C4-2B (cell line): ENCODE results near the gene PTPRD.
"Not testable (repeated sequence)": the region's sequence is repeated elsewhere in the genome, so short reads cannot be mapped to it uniquely, and the experiment has no call there.

Source experiments
- H3K27ac ChIP-seq: fragments of 450-650 bp; 2 replicates; pipeline ENCODE4 v1.5.1; 2017
- ZFX ChIP-seq: fragments of 450-650 bp; IDR thresholded peaks from 2 replicates; pipeline ENCODE4 v1.6.1; 2017
- TF ChIP-seq, protein P1 (sequence below): fragments of 450-650 bp; conservative IDR thresholded peaks from 2 replicates; pipeline ENCODE4 v1.5.1; 2017; ENCODE audit warnings: mild to moderate bottlenecking

PTPRD gene

GRCh38 chr9:9437641-9438040 is 1175.2 kb downstream of the PTPRD start:
- no peak for TF ChIP-seq ZFX
- TF ChIP-seq, protein P1, sequence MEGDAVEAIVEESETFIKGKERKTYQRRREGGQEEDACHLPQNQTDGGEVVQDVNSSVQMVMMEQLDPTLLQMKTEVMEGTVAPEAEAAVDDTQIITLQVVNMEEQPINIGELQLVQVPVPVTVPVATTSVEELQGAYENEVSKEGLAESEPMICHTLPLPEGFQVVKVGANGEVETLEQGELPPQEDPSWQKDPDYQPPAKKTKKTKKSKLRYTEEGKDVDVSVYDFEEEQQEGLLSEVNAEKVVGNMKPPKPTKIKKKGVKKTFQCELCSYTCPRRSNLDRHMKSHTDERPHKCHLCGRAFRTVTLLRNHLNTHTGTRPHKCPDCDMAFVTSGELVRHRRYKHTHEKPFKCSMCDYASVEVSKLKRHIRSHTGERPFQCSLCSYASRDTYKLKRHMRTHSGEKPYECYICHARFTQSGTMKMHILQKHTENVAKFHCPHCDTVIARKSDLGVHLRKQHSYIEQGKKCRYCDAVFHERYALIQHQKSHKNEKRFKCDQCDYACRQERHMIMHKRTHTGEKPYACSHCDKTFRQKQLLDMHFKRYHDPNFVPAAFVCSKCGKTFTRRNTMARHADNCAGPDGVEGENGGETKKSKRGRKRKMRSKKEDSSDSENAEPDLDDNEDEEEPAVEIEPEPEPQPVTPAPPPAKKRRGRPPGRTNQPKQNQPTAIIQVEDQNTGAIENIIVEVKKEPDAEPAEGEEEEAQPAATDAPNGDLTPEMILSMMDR, result no peak
- H3K27ac ChIP-seq, result no peak overlapping the region

- H3K27ac ChIP-seq, result not testable (repeated sequence)
Observed at GRCh38 chr9:9426454-9426853, 1186.3 kb downstream of the PTPRD start.

GRCh38 chr9:9412241-9412640 is 1200.6 kb downstream of the PTPRD start:
- no peak overlapping the region for H3K27ac ChIP-seq
- TF ChIP-seq ZFX, result no peak
- TF ChIP-seq, protein P1, result no peak

GRCh38 chr9:9410736-9411135 is 1202.1 kb downstream of the PTPRD start:
- H3K27ac ChIP-seq, result no peak overlapping the region
- TF ChIP-seq ZFX, result no peak
- TF ChIP-seq, protein P1, result no peak

DNA sequence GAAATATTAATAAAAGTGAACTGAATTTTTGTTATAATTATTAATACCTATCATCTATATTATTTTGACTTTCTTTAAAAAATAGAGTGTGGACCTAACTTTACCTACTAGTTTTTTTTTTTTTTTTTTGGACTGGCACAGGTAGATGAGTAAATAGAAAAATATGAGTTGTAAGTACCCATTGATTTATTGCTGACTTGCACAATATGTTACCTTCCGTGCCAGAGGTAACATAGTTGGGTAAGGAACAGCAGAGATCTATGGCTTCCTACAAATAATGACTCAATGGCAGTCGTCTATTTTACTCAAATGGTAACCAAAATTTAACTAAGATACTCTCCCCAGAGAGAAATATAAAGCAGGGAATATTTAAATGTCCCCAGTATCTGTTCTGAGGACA is 1212.8 kb downstream of the PTPRD start:
- H3K27ac ChIP-seq, result no peak overlapping the region
- TF ChIP-seq, protein P1, result no peak
- no peak for TF ChIP-seq ZFX

- TF ChIP-seq, protein P1, result no peak
- TF ChIP-seq ZFX, result no peak
- H3K27ac ChIP-seq, result no peak overlapping the region
Observed at GRCh38 chr9:9396518-9396917, 1216.3 kb downstream of the PTPRD start.

GRCh38 chr9:9395539-9395938 is 1217.3 kb downstream of the PTPRD start:
- H3K27ac ChIP-seq, result no peak overlapping the region
- TF ChIP-seq ZFX, result no peak
- TF ChIP-seq, protein P1, result no peak

DNA sequence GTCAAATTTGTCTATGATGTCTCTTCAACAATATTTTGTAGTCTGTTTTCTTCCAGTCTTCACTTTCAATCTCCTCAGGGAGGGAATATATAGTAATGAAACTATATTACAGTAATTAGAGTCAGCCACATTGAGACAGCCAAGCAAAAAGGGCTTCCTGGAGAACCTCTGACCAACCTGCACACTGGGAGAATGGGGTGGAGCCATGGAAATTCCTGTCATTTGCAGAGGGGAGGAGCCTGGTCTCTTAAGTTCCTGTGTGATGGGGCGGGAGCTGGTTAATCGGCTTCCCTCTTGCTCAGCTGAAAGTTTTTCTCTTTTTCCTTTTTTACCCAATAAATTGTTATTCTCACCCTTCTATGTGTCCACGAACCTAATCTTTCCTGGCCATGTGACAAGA is 1220.0 kb downstream of the PTPRD start:
- no peak overlapping the region for H3K27ac ChIP-seq
- TF ChIP-seq, protein P1, result no peak
- TF ChIP-seq ZFX, result no peak
